H1 (cell line): ENCODE data around the gene BAHD1. TPM values are rescaled to one million over a fixed set of nuclear protein-coding genes. Genes with fewer than 3 reads are reported as not detected.

Experiments used
- CTCF ChIA-PET: fragments of 300-600 bp; sonication (Branson Sonifier 250); formaldehyde crosslinking; loops from one replicate; lab custom pipeline; 2021; ENCODE audit not compliant: partially characterized antibody; lab: Charles Lee
- POLR2A ChIA-PET: fragments of 300-600 bp; sonication (Branson Sonifier 250); formaldehyde crosslinking; loops from one replicate; lab custom pipeline; 2021; ENCODE audit warnings: inconsistent platforms; ENCODE audit not compliant: partially characterized antibody; lab: Charles Lee
- DNase-seq, 2 experiments: peaks; one replicate each; pipeline versions ENCODE4 v3.0.0 to v3.0.0-alpha.2; 2010 to 2022; ENCODE audit warnings: low spot score in 2 of 2, low read depth in 1 of 2, mixed read lengths in 1 of 2
- FAIRE-seq: peaks from 2 replicates; lab custom pipeline; 2011; peaks lifted over from hg19 to GRCh38; lab: Jason Lieb, UNC
- H2AFZ ChIP-seq: 2 replicates; pipeline ENCODE4 v1.8.1; 2012; ENCODE audit warnings: low read length, inconsistent platforms
- H2AK5ac ChIP-seq: 2 replicates; pipeline ENCODE4 v1.6.1; 2013; ENCODE audit warnings: low read depth, low read length
- H2BK120ac ChIP-seq: replicated peaks from 2 replicates; pipeline ENCODE3; 2013; ENCODE audit warnings: low read depth, low read length, inconsistent platforms
- H2BK12ac ChIP-seq: 2 replicates; pipeline ENCODE4 v1.6.1; 2013; ENCODE audit warnings: low read depth, low read length
- H2BK15ac ChIP-seq: 2 replicates; pipeline ENCODE4 v1.6.1; 2013; ENCODE audit warnings: low read length
- H2BK20ac ChIP-seq: 2 replicates; pipeline ENCODE4 v1.6.1; 2013; ENCODE audit warnings: low read length
- H2BK5ac ChIP-seq: 2 replicates; pipeline ENCODE4 v1.6.1; 2013; ENCODE audit warnings: low read depth, low read length
- H3K14ac ChIP-seq: 2 replicates; pipeline ENCODE4 v1.6.1; 2013; ENCODE audit warnings: inconsistent platforms; ENCODE audit not compliant: insufficient read length
- H3K18ac ChIP-seq: 2 replicates; pipeline ENCODE4 v1.6.1; 2013; ENCODE audit warnings: low read length; ENCODE audit errors: extremely low read depth
- H3K23ac ChIP-seq: 2 replicates; pipeline ENCODE4 v1.6.1; 2013; ENCODE audit warnings: inconsistent platforms; ENCODE audit not compliant: insufficient read length
- H3K23me2 ChIP-seq: 2 replicates; pipeline ENCODE4 v1.6.1; 2013; ENCODE audit warnings: low read depth, low read length
- H3K27ac ChIP-seq: 2 replicates; pipeline ENCODE4 v1.6.1; 2011; ENCODE audit warnings: low read depth, low read length, inconsistent platforms
- H3K27me3 ChIP-seq, 4 experiments: replicated peaks in 1 of 4; 1 replicate in 1 of 4; 2 replicates in 3 of 4; pipeline versions ENCODE4 v1.6.1 to v1.8.1; 2011 to 2013; ENCODE audit warnings: low read length in 3 of 4, mild to moderate bottlenecking in 3 of 4, inconsistent platforms in 2 of 4, mixed read lengths in 2 of 4, moderate library complexity in 1 of 4; ENCODE audit not compliant: control insufficient read depth in 3 of 4, insufficient read depth in 3 of 4; ENCODE audit errors: extremely low read depth in 1 of 4
- H3K36me3 ChIP-seq, 4 experiments: 2 replicates each; pipeline versions ENCODE4 v1.6.1 to v1.8.1; 2011 to 2013; ENCODE audit warnings: mild to moderate bottlenecking in 4 of 4, low read length in 3 of 4, moderate library complexity in 2 of 4, control low read depth in 1 of 4, inconsistent platforms in 1 of 4; ENCODE audit not compliant: insufficient read depth in 4 of 4, control insufficient read depth in 2 of 4
- H3K4ac ChIP-seq: replicated peaks from 2 replicates; pipeline ENCODE3; 2013; ENCODE audit warnings: low read length, low read depth, mixed read lengths, inconsistent platforms; ENCODE audit not compliant: insufficient read length
- H3K4me1 ChIP-seq, 4 experiments: replicated peaks in 1 of 4; 1 replicate in 1 of 4; 2 replicates in 3 of 4; pipeline versions ENCODE4 v1.6.1 to v1.8.1; 2011 to 2013; ENCODE audit warnings: low read length in 3 of 4, inconsistent platforms in 2 of 4, mixed read lengths in 1 of 4; ENCODE audit not compliant: insufficient read depth in 4 of 4, control insufficient read depth in 3 of 4
- H3K4me2 ChIP-seq, 2 experiments: 2 replicates each; pipeline versions ENCODE4 v1.6.1 to v1.8.1; 2011 to 2013; ENCODE audit warnings: low read depth in 2 of 2, low read length in 2 of 2, control low read depth in 1 of 2, inconsistent platforms in 1 of 2, mild to moderate bottlenecking in 1 of 2; ENCODE audit not compliant: insufficient read depth in 1 of 2
- H3K4me3 ChIP-seq, 4 experiments: fragments of 200-600, 300-600 bp in 1 of 4; sonication (generic), shearing (Covaris generic), sonication (Bioruptor Twin) in 1 of 4; 2 replicates each; pipeline versions ENCODE4 v1.5.1 to v1.8.1; 2011 to 2016; ENCODE audit warnings: low read length in 4 of 4, low read depth in 3 of 4, control low read depth in 2 of 4, inconsistent platforms in 2 of 4, mild to moderate bottlenecking in 2 of 4, mixed read lengths in 1 of 4, moderate library complexity in 1 of 4; ENCODE audit not compliant: insufficient read depth in 2 of 4; ENCODE audit errors: extremely low read depth in 1 of 4
- H3K56ac ChIP-seq: replicated peaks from 2 replicates; pipeline ENCODE3; 2013; ENCODE audit warnings: low read depth, mild to moderate bottlenecking, mixed read lengths, low read length, inconsistent platforms; ENCODE audit not compliant: insufficient read length
- H3K79me1 ChIP-seq: 2 replicates; pipeline ENCODE4 v1.6.1; 2013; ENCODE audit warnings: low read depth, low read length, control low read depth
- H3K79me2 ChIP-seq, 2 experiments: 2 replicates each; pipeline versions ENCODE4 v1.6.1 to v1.8.1; 2012 to 2013; ENCODE audit warnings: low read length in 2 of 2, mild to moderate bottlenecking in 2 of 2, inconsistent platforms in 1 of 2; ENCODE audit not compliant: insufficient read depth in 2 of 2, control insufficient read depth in 1 of 2
- H3K9ac ChIP-seq, 4 experiments: replicated peaks in 1 of 4; 1 replicate in 1 of 4; 2 replicates in 3 of 4; pipeline versions ENCODE4 v1.6.1 to v1.8.1; 2011 to 2013; ENCODE audit warnings: low read depth in 3 of 4, low read length in 3 of 4, control low read depth in 2 of 4, mild to moderate bottlenecking in 2 of 4, moderate library complexity in 2 of 4, inconsistent platforms in 1 of 4; ENCODE audit errors: extremely low read depth in 1 of 4
- H3K9me3 ChIP-seq, 2 experiments: 2 replicates each; pipeline versions ENCODE4 v1.6.1 to v1.8.1; 2012 to 2013; ENCODE audit warnings: mild to moderate bottlenecking in 2 of 2, moderate library complexity in 2 of 2, control low read depth in 1 of 2, inconsistent platforms in 1 of 2, low read depth in 1 of 2, low read length in 1 of 2, mixed read lengths in 1 of 2; ENCODE audit not compliant: insufficient read depth in 2 of 2
- H4K20me1 ChIP-seq, 2 experiments: replicated peaks in 1 of 2; 2 replicates each; pipeline versions ENCODE3 to v1.8.1; 2011 to 2013; ENCODE audit warnings: inconsistent platforms in 2 of 2, low read length in 2 of 2, mild to moderate bottlenecking in 1 of 2; ENCODE audit not compliant: insufficient read depth in 2 of 2, control insufficient read depth in 1 of 2
- H4K5ac ChIP-seq: 2 replicates; pipeline ENCODE4 v1.6.1; 2013; ENCODE audit warnings: low read length, low read depth, mixed read lengths, inconsistent platforms; ENCODE audit not compliant: insufficient read length
- H4K8ac ChIP-seq: 2 replicates; pipeline ENCODE4 v1.8.0; 2013; ENCODE audit warnings: mild to moderate bottlenecking, moderate library complexity, low read length, inconsistent platforms; ENCODE audit not compliant: insufficient read depth; ENCODE audit errors: extremely low read depth
- H4K91ac ChIP-seq: replicated peaks from 2 replicates; pipeline ENCODE3; 2013; ENCODE audit warnings: low read length, mixed read lengths, inconsistent platforms; ENCODE audit not compliant: insufficient read length
- BRCA1 ChIP-seq: IDR thresholded peaks from 2 replicates; pipeline ENCODE4 v1.6.1; 2012; ENCODE audit warnings: low read depth, low read length, improper control_type of control experiment
- CEBPB ChIP-seq: IDR thresholded peaks from 2 replicates; pipeline ENCODE4 v1.6.1; 2012; ENCODE audit warnings: low read depth, low read length
- CHD1 ChIP-seq: IDR thresholded peaks from 2 replicates; pipeline ENCODE4 v1.6.1; 2012; ENCODE audit warnings: low read depth, low read length, improper control_type of control experiment
- CTCF ChIP-seq, 3 experiments: IDR thresholded peaks; 1 replicate in 2 of 3; 2 replicates in 1 of 3; pipeline versions ENCODE4 v1.5.1 to v1.6.1; 2011; ENCODE audit warnings: low read length in 3 of 3, mild to moderate bottlenecking in 3 of 3, inconsistent platforms in 2 of 3, low read depth in 1 of 3, moderate library complexity in 1 of 3; ENCODE audit not compliant: insufficient read depth in 1 of 3; ENCODE audit errors: control extremely low read depth in 1 of 3
- E2F6 ChIP-seq: IDR thresholded peaks from 2 replicates; pipeline ENCODE4 v1.6.1; 2012; ENCODE audit warnings: inconsistent platforms
- EGR1 ChIP-seq: IDR thresholded peaks from 2 replicates; pipeline ENCODE4 v1.6.1; 2011; ENCODE audit warnings: low read depth, low read length, borderline replicate concordance
- RBBP5 ChIP-seq: IDR thresholded peaks from 2 replicates; pipeline ENCODE4 v1.7.1; 2012; ENCODE audit warnings: low read depth, mild to moderate bottlenecking, inconsistent platforms, low read length, moderate library complexity, borderline replicate concordance
- RNF2 ChIP-seq: fragments of 200-900, 300-1000 bp; sonication (generic); IDR thresholded peaks from 2 replicates; pipeline ENCODE4 v1.7.1; 2016; ENCODE audit warnings: borderline replicate concordance, low read depth, mild to moderate bottlenecking, antibody characterized with exemption, low read length; ENCODE audit not compliant: poor library complexity, severe bottlenecking; ENCODE audit errors: missing control alignments
- SIN3A ChIP-seq, 2 experiments: IDR thresholded peaks in 1 of 2; conservative IDR thresholded peaks in 1 of 2; 2 replicates each; pipeline ENCODE4 v1.6.1; 2011 to 2012; ENCODE audit warnings: low read length in 2 of 2, improper control_type of control experiment in 1 of 2, low read depth in 1 of 2, mild to moderate bottlenecking in 1 of 2
- ZNF274 ChIP-seq: IDR thresholded peaks from 2 replicates; pipeline ENCODE4 v1.7.0; 2012; ENCODE audit warnings: low read length, borderline replicate concordance; ENCODE audit errors: extremely low read depth
- whole genome bisulfite sequencing, 2 experiments: shearing (Covaris generic) in 1 of 2; methylation state at CpG; one replicate each; pipeline versions ENCODE4 v1.1.6 to v1.1.7; 2013 to 2015; ENCODE audit warnings: low lambda C conversion rate in 2 of 2, mixed read lengths in 2 of 2, inconsistent platforms in 1 of 2, low coverage in 1 of 2, missing lambda C conversion rate in 1 of 2; ENCODE audit not compliant: insufficient replicate concordance in 2 of 2, insufficient coverage in 1 of 2, insufficient read length in 1 of 2; ENCODE audit errors: extremely low coverage in 1 of 2, missing lambda C conversion rate in 1 of 2; 5-methylcytosine and 5-hydroxymethylcytosine counted together
- polyA plus RNA-seq, 7 experiments: library from polyadenylated mRNA; depleted of rRNA in 3 of 7; stranded (reverse) in 5 of 7; unstranded in 2 of 7; fragments of >200 nt in 5 of 7; fragments of 200-250 nt in 2 of 7; gene quantifications; 1 replicate in 5 of 7; 2 replicates in 1 of 7; 4 replicates in 1 of 7; pipeline versions ENCODE4 v1.2.1 to v1.2.3, GENCODE V29; 2011 to 2013; ENCODE audit warnings: missing spikeins in 2 of 7, mixed read lengths in 2 of 7
- total RNA-seq: library from RNA; stranded (reverse); fragmentation: NEBNext Ultra II Directional; extraction: Animal tissue kit (Norgen Biotek cat#: 25700); gene quantifications from 2 replicates; pipeline ENCODE4 v1.2.1, GENCODE V29; 2021

BAHD1 gene
- total and polyA plus RNA-seq, 2 of the 8 experiments (the other 6 are each of a cell fraction or from before 2014, with no cell fraction given), result 15.0 to 38.9 TPM

DNA sequence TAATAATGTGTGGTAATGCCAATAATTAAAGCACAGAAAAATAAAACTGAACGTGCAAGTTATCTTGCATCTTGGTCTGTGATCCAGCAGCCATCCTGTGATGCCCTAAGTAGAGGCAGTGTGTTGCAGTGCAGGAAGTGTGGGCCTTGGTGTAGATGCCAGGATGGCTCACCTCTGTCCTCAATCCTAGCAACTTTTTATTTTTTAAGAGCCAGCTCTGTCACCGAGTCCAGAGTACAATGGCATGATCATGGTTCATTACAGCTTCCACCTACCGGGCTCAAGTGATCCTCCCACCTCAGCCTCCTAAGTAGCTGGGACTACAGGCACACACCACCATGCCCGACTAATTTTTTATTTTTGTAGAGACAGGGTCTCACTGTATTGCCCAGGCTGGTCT lies 7.6 kb downstream of the BAHD1 start:
- FAIRE-seq (no peak), DNase-seq (no peak)
- Histone ChIP-seq H3K27ac (no peak overlapping the region), H4K20me1 (peaks cover 51 to 55% of the 10 kb centered on the region in 2 experiments), H3K18ac (no peak overlapping the region), H2BK12ac (no peak overlapping the region), H3K56ac (no peak overlapping the region), H3K27me3 (no peaks in the 10 kb centered on the region), H3K4me2 (no peak overlapping the region), H3K4me3 (no peak overlapping the region), H2AK5ac (no peak overlapping the region), H2BK120ac (no peak overlapping the region), H2BK15ac (no peak overlapping the region), H2AFZ (no peak overlapping the region), H4K5ac (no peak overlapping the region), H3K14ac (no peak overlapping the region), H4K91ac (no peak overlapping the region), H3K4ac (no peak overlapping the region), H4K8ac (no peak overlapping the region), H3K9me3 (no peaks in the 10 kb centered on the region), H3K36me3 (peaks cover 0 to 3% (median 0%) of the 10 kb centered on the region in 4 experiments; a peak in 1 of 8 replicates), H3K79me2 (peaks cover 31 to 99% of the 10 kb centered on the region in 2 experiments), H3K23ac (no peak overlapping the region), H2BK20ac (no peak overlapping the region), H3K9ac (no peak overlapping the region), H3K79me1 (peaks cover 19% of the 10 kb centered on the region), H3K4me1 (peaks cover 20 to 46% (median 24%) of the 10 kb centered on the region in 4 experiments), H3K23me2 (no peaks in the 10 kb centered on the region; the same call in 1 of the 2 replicates), H2BK5ac (no peak overlapping the region)
- CTCF ChIA-PET, result interaction anchor here (0.7 to 5.0 kb wide), 4 partner anchors 9 to 59 kb away, joined by 3 to 24 read pairs (median 8); no protein-coding TSS in a partner anchor
- POLR2A ChIA-PET, result interaction anchor here (1.0 to 6.2 kb wide), 3 partner anchors 8 to 31 kb away, joined by 3 to 36 read pairs (median 4); partner anchors contain the start of gene BAHD1
- 96% methylated on average over 4 of the region's 4 CpGs; no CpG with 5 or more reads in 1 of the 2 experiments for WGBS, 2 experiments
- TF ChIP-seq CTCF (IDR thresholded peaks at IDR 0.05; ENCODE audit: control extremely low read depth in 1 of 3, insufficient read depth in 1 of 3, low read depth in 1 of 3, low read length in 3 of 3), result no peak
- TF ChIP-seq CHD1, result no peak
- no peak for TF ChIP-seq RBBP5
- no peak for TF ChIP-seq SIN3A (conservative IDR thresholded peaks at IDR 0.05 in 1 of 2, IDR thresholded peaks at IDR 0.05 in 1 of 2; ENCODE audit: low read depth in 1 of 2, low read length in 2 of 2)
- no peak for TF ChIP-seq RNF2
- no peak for TF ChIP-seq EGR1
- TF ChIP-seq E2F6, result no peak
- TF ChIP-seq CEBPB, result no peak
- TF ChIP-seq ZNF274, result no peak
- no peak for TF ChIP-seq BRCA1
